GM12872 (cell line): ENCODE results near the gene NKX2-2.
A peak's percentile ranks its signal among the peaks of the same experiment; 100 is the strongest.

ENCODE experiments used
- CTCF ChIP-seq: IDR thresholded peaks from 3 replicates; pipeline ENCODE4 v1.5.1; 2011; ENCODE audit warnings: low read depth, mild to moderate bottlenecking, low read length, moderate library complexity; ENCODE audit not compliant: insufficient read depth

The NKX2-2 gene

GRCh38 chr20:21505161-21505809, 8.6 kb downstream of the NKX2-2 start:
- TF ChIP-seq CTCF, result peak; percentile 97

- TF ChIP-seq CTCF, result no peak
Measured at GRCh38 chr20:21504323-21504722, 9.5 kb downstream of the NKX2-2 start.

GRCh38 chr20:21503345-21503744, 10.5 kb downstream of the NKX2-2 start:
- no peak for TF ChIP-seq CTCF

GRCh38 chr20:21501184-21501583, 12.7 kb downstream of the NKX2-2 start:
- TF ChIP-seq CTCF, result no peak

- no peak for TF ChIP-seq CTCF
Measured at GRCh38 chr20:21500599-21500998, 13.3 kb downstream of the NKX2-2 start.

- TF ChIP-seq CTCF, result no peak
Measured at GRCh38 chr20:21499641-21500040, 14.2 kb downstream of the NKX2-2 start.

- no peak for TF ChIP-seq CTCF
Measured at GRCh38 chr20:21498635-21499034, 15.2 kb downstream of the NKX2-2 start.
